SK-N-MC (cell line): ENCODE measurements around the gene GUCA2A.

Experiments used
- EZH2 ChIP-seq: fragments of 200-600 bp; sonication (generic); IDR thresholded peaks from one replicate; pipeline ENCODE4 v1.6.1; 2017; ENCODE audit warnings: antibody characterized with exemption
- FOXP2 ChIP-seq: optimal IDR thresholded peaks from 2 replicates; pipeline ENCODE3; 2011; ENCODE audit warnings: mild to moderate bottlenecking, moderate library complexity; ENCODE audit not compliant: insufficient read depth; ENCODE audit errors: extremely low read length, control extremely low read depth
- POLR2AphosphoS5 ChIP-seq: IDR thresholded peaks from 2 replicates; pipeline ENCODE4 v1.6.1; 2012; ENCODE audit warnings: mild to moderate bottlenecking, low read depth, low read length, borderline replicate concordance

GRCh38 chr1:42163114-42163513 is 1.4 kb downstream of the GUCA2A start:
- TF ChIP-seq EZH2, result no peak
- no peak for TF ChIP-seq POLR2AphosphoS5
- no peak for TF ChIP-seq FOXP2
